Spinal cord (tissue), 4 donors: ENCODE measurements around the gene PTGIS. TPM values are rescaled to one million over a fixed set of nuclear protein-coding genes. Genes with fewer than 3 reads are reported as not detected.

Experiments
- polyA plus RNA-seq, 2 donors: library from polyadenylated mRNA; unstranded; fragments of 120-200 nt; gene quantifications; one replicate each; pipeline ENCODE4 v1.2.1, GENCODE V29; 2013; ENCODE audit not compliant: insufficient read length in 2 of 2
- total RNA-seq, 2 donors: library from RNA; depleted of rRNA in 1 of 2; stranded (reverse); fragments of 120-200 nt in 1 of 2; fragments of >200 nt in 1 of 2; gene quantifications; one replicate each; pipeline versions ENCODE4 v1.2.3 to v1.2.4, GENCODE V29; 2013 to 2014

The PTGIS gene
- total and polyA plus RNA-seq, 4 donors, result 13.8 to 27.5 (median 17.1) TPM

Other genes starting within 250 kb of the PTGIS start
- 10 to 100 TPM in 1 of 2 donors, 1 to 10 TPM in 1; 8.0 to 46.7 TPM for gene KCNB1, start 85.5 kb downstream of the PTGIS start, total RNA-seq
- 10 to 100 TPM; 13.2 to 17.1 TPM for gene KCNB1, start 85.5 kb downstream of the PTGIS start, polyA plus RNA-seq
- gene B4GALT5, start 145.7 kb upstream of the PTGIS start, total RNA-seq, result 10 to 100 TPM; 29.6 to 48.5 TPM
- gene B4GALT5, start 145.7 kb upstream of the PTGIS start, polyA plus RNA-seq, result 10 to 100 TPM; 67.7 to 67.9 TPM
- gene SLC9A8, start 244.7 kb upstream of the PTGIS start, total RNA-seq, result 1 to 10 TPM; 9.3 to 9.6 TPM
- gene SLC9A8, start 244.7 kb upstream of the PTGIS start, polyA plus RNA-seq, result 10 to 100 TPM; 13.0 to 14.0 TPM